ENCODE measurements around the gene NEURL1B. TPM values are rescaled to one million over a fixed set of nuclear protein-coding genes. Genes with fewer than 3 reads are reported as not detected.

The NEURL1B gene
- total RNA-seq, 2 experiments from 2014 or later: 0.08 to 0.16 TPM

- peaks cover under 1% of the 10 kb centered on the region for H3K4me1 Mint-ChIP-seq (ENCODE audit: low read depth)
- Histone ChIP-seq H3K36me3 (ENCODE audit: insufficient read depth, low read length) (no peaks in the 10 kb centered on the region), H3K9me3 (ENCODE audit: control insufficient read depth in 1 of 2, insufficient read depth in 1 of 2, low read length in 2 of 2) (no peaks in the 10 kb centered on the region), H3K4me1 (ENCODE audit: insufficient read depth, low read length) (peaks cover 14% of the 10 kb centered on the region), H3K4me3 (ENCODE audit: low read length) (no peak overlapping the region), H3K27ac (ENCODE audit: low read depth in 1 of 2, low read length in 2 of 2) (no peak overlapping the region), H3K27me3 (ENCODE audit: control insufficient read depth in 1 of 2, insufficient read depth in 2 of 2, low read length in 2 of 2) (no peaks in the 10 kb centered on the region)
- no peak overlapping the region for H3K27ac Mint-ChIP-seq
- no peaks in the 10 kb centered on the region for H3K36me3 Mint-ChIP-seq (ENCODE audit: low read depth)
- POLR2A ChIA-PET: no interaction called here
- no peaks in the 10 kb centered on the region for H3K27me3 Mint-ChIP-seq
- ATAC-seq (ENCODE audit: poor library complexity) (no peak), DNase-seq (no peak)
- H3K9me3 Mint-ChIP-seq: no peaks in the 10 kb centered on the region
- intact Hi-C loops (cut with DNase I, micrococcal nuclease): no loop called here
- CTCF ChIA-PET: interaction anchor here (1.0 kb wide), 1 partner anchor 13 kb away, joined by 3 read pairs; no protein-coding TSS in a partner anchor
- H3K4me3 Mint-ChIP-seq: no peak overlapping the region
- TF ChIP-seq CTCF (IDR thresholded peaks at IDR 0.05): no peak
Observed at GRCh38 chr5:172727551-172727950, 86.5 kb downstream of the NEURL1B start.

GRCh38 chr5:172728481-172729241, 87.6 kb downstream of the NEURL1B start:
- Mint-ChIP-seq H3K4me3 (no peak overlapping the region), H3K27ac (no peak overlapping the region), H3K27me3 (no peaks in the 10 kb centered on the region), H3K9me3 (no peaks in the 10 kb centered on the region), H3K36me3 (ENCODE audit: low read depth) (no peaks in the 10 kb centered on the region), H3K4me1 (ENCODE audit: low read depth) (no peaks in the 10 kb centered on the region)
- Histone ChIP-seq H3K27ac (ENCODE audit: low read depth in 1 of 2, low read length in 2 of 2) (no peak overlapping the region), H3K9me3 (ENCODE audit: control insufficient read depth in 1 of 2, insufficient read depth in 1 of 2, low read length in 2 of 2) (no peaks in the 10 kb centered on the region), H3K36me3 (ENCODE audit: insufficient read depth, low read length) (no peaks in the 10 kb centered on the region), H3K27me3 (ENCODE audit: control insufficient read depth in 1 of 2, insufficient read depth in 2 of 2, low read length in 2 of 2) (no peaks in the 10 kb centered on the region), H3K4me1 (ENCODE audit: insufficient read depth, low read length) (peaks cover 9% of the 10 kb centered on the region), H3K4me3 (ENCODE audit: low read length) (no peak overlapping the region)
- ChIA-PET CTCF (interaction anchor here (1.0 kb wide), 1 partner anchor 14 kb away, joined by 3 read pairs; no protein-coding TSS in a partner anchor), POLR2A (no interaction called here)
- intact Hi-C loops (cut with DNase I, micrococcal nuclease): no loop called here
- ATAC-seq (ENCODE audit: poor library complexity) (no peak), DNase-seq (no peak)
- TF ChIP-seq CTCF (IDR thresholded peaks at IDR 0.05): no peak

- CTCF ChIA-PET: no interaction called here
- Mint-ChIP-seq H3K4me3 (no peak overlapping the region), H3K9me3 (no peaks in the 10 kb centered on the region)
Observed at GRCh38 chr5:172729588-172729987, 88.5 kb downstream of the NEURL1B start.

More at GRCh38 chr5:172729588-172729987, 88.5 kb downstream of the NEURL1B start:
- POLR2A ChIA-PET: interaction anchor here (0.6 kb wide), 1 partner anchor 144 kb away, joined by 3 read pairs; no protein-coding TSS in a partner anchor
- H3K27me3 ChIP-seq (ENCODE audit: control insufficient read depth in 1 of 2, insufficient read depth in 2 of 2, low read length in 2 of 2): no peaks in the 10 kb centered on the region
- H3K27ac ChIP-seq (ENCODE audit: low read depth in 1 of 2, low read length in 2 of 2): no peak overlapping the region
- no peaks in the 10 kb centered on the region for H3K9me3 ChIP-seq (ENCODE audit: control insufficient read depth in 1 of 2, insufficient read depth in 1 of 2, low read length in 2 of 2)
- Mint-ChIP-seq H3K4me1 (ENCODE audit: low read depth) (no peaks in the 10 kb centered on the region), H3K36me3 (ENCODE audit: low read depth) (no peaks in the 10 kb centered on the region), H3K27me3 (no peaks in the 10 kb centered on the region), H3K27ac (no peak overlapping the region)
- H3K4me3 ChIP-seq (ENCODE audit: low read length): no peak overlapping the region
- no peak for DNase-seq
- intact Hi-C loops (cut with DNase I, micrococcal nuclease): no loop called here
- TF ChIP-seq CTCF (IDR thresholded peaks at IDR 0.05): no peak
- H3K4me1 ChIP-seq (ENCODE audit: insufficient read depth, low read length): peaks cover 9% of the 10 kb centered on the region
- no peak for ATAC-seq (ENCODE audit: poor library complexity)
- no peaks in the 10 kb centered on the region for H3K36me3 ChIP-seq (ENCODE audit: insufficient read depth, low read length)
